GM19193 (cell line): ENCODE data around the gene MPI.
A peak's percentile ranks its signal among the peaks of the same experiment; 100 is the strongest.

Experiments
- POLR2A ChIP-seq: IDR thresholded peaks from 4 replicates; pipeline ENCODE4 v1.6.1; 2011; ENCODE audit not compliant: insufficient read depth, insufficient read length; ENCODE audit errors: extremely low read depth

The MPI gene

GRCh38 chr15:74889883-74890664 is at the start of gene MPI:
Gene MPI, plus strand, starts transcription at chr15:74890042. Its CDS starts 32 bp downstream, at chr15:74890074.
- peak; percentile 96 for TF ChIP-seq POLR2A

GRCh38 chr15:74840851-74841775 is 48.7 kb upstream of the MPI start:
- TF ChIP-seq POLR2A = no peak

GRCh38 chr15:74841891-74842373 is 47.9 kb upstream of the MPI start:
- no peak for TF ChIP-seq POLR2A

GRCh38 chr15:74842581-74843444 is 47.0 kb upstream of the MPI start, which contains the start of gene ULK3:
Gene ULK3, minus strand, starts transcription at chr15:74843156. Its CDS starts 51 bp downstream, at chr15:74843105.
- TF ChIP-seq POLR2A = peak; percentile 69

- TF ChIP-seq POLR2A = no peak
Measured at GRCh38 chr15:74843445-74843828, 46.4 kb upstream of the MPI start.

GRCh38 chr15:74843891-74844299 is 45.9 kb upstream of the MPI start:
- TF ChIP-seq POLR2A = no peak

- no peak for TF ChIP-seq POLR2A
Measured at GRCh38 chr15:74844319-74845207, 45.3 kb upstream of the MPI start.

- no peak for TF ChIP-seq POLR2A
Measured at GRCh38 chr15:74845208-74845568, 44.7 kb upstream of the MPI start.

GRCh38 chr15:74845581-74845980 is 44.3 kb upstream of the MPI start:
- no peak for TF ChIP-seq POLR2A

GRCh38 chr15:74847432-74847831 is 42.4 kb upstream of the MPI start:
- no peak for TF ChIP-seq POLR2A

- no peak for TF ChIP-seq POLR2A
Measured at GRCh38 chr15:74850393-74850792, 39.4 kb upstream of the MPI start.

GRCh38 chr15:74851960-74852359 is 37.9 kb upstream of the MPI start:
- TF ChIP-seq POLR2A = no peak

- TF ChIP-seq POLR2A = no peak
Measured at GRCh38 chr15:74854453-74855022, 35.3 kb upstream of the MPI start.
